NOMO-1 treated with DMSO at 0.1 percent for 48 hours (cell line): ENCODE data around the gene LRRC4C.

ENCODE experiments used
- DNase-seq: peaks from one replicate; lab custom pipeline; 2025; ENCODE audit not compliant: unreplicated experiment; lab: John Stamatoyannopoulos, UW

LRRC4C gene

GRCh38 chr11:41133023-41133422, 326.4 kb downstream of the LRRC4C start:
- no peak for DNase-seq

- DNase-seq: no peak
Observed at GRCh38 chr11:41121600-41121999, 337.9 kb downstream of the LRRC4C start.

- no peak for DNase-seq
Observed at GRCh38 chr11:41119484-41119883, 340.0 kb downstream of the LRRC4C start.

- DNase-seq: no peak
Observed at GRCh38 chr11:41118521-41118920, 340.9 kb downstream of the LRRC4C start.

- no peak for DNase-seq
Observed at GRCh38 chr11:41116970-41117369, 342.5 kb downstream of the LRRC4C start.

GRCh38 chr11:41115066-41115465, 344.4 kb downstream of the LRRC4C start:
- no peak for DNase-seq

- DNase-seq: no peak
Observed at GRCh38 chr11:41113160-41113559, 346.3 kb downstream of the LRRC4C start.

- no peak for DNase-seq
Observed at GRCh38 chr11:41110527-41110926, 348.9 kb downstream of the LRRC4C start.

- DNase-seq: peak; percentile 4
Observed at GRCh38 chr11:41102471-41102870, 357.0 kb downstream of the LRRC4C start.

GRCh38 chr11:41099654-41100053, 359.8 kb downstream of the LRRC4C start:
- DNase-seq: no peak

GRCh38 chr11:41085123-41085522, 374.3 kb downstream of the LRRC4C start:
- DNase-seq: no peak

GRCh38 chr11:41081756-41082285, 377.6 kb downstream of the LRRC4C start:
- DNase-seq: no peak

- no peak for DNase-seq
Observed at GRCh38 chr11:41074318-41074717, 385.1 kb downstream of the LRRC4C start.

- no peak for DNase-seq
Observed at GRCh38 chr11:41065432-41065831, 394.0 kb downstream of the LRRC4C start.

- no peak for DNase-seq
Observed at GRCh38 chr11:41058138-41058537, 401.3 kb downstream of the LRRC4C start.

GRCh38 chr11:41056892-41057569, 402.4 kb downstream of the LRRC4C start:
- DNase-seq: no peak

- no peak for DNase-seq
Observed at GRCh38 chr11:41053894-41054293, 405.6 kb downstream of the LRRC4C start.

- no peak for DNase-seq
Observed at GRCh38 chr11:41051919-41052635, 407.4 kb downstream of the LRRC4C start.

- no peak for DNase-seq
Observed at GRCh38 chr11:41050791-41051190, 408.7 kb downstream of the LRRC4C start.

GRCh38 chr11:41047229-41047628, 412.2 kb downstream of the LRRC4C start:
- no peak for DNase-seq

- no peak for DNase-seq
Observed at GRCh38 chr11:41045266-41045665, 414.2 kb downstream of the LRRC4C start.

GRCh38 chr11:41044747-41045146, 414.7 kb downstream of the LRRC4C start:
- no peak for DNase-seq
